ENCODE results near the gene YPEL2.

- TF ChIP-seq CTCF (conservative IDR thresholded peaks at IDR 0.05; ENCODE audit: low read length): 0 out of 2 replicates have a peak, but pooled peaks have one; percentile 13
- TF ChIP-seq EZH2phosphoT487 (IDR thresholded peaks at IDR 0.05; ENCODE audit: borderline replicate concordance, low read depth, low read length): no peak
These were observed 108.3 kb downstream of the YPEL2 start for GRCh38 chr17:59439741-59440211.

Measured in OCI-LY7 (cell line).